GM19397 (cell line): ENCODE results near the gene PSMG3.
"Not testable (repeated sequence)": the region's sequence is repeated elsewhere in the genome, so short reads cannot be mapped to it uniquely, and the experiment has no call there.

Experiments used
- ATAC-seq: cut with Tn5 transposase; IDR thresholded peaks from one replicate; pipeline ENCODE4 v1.9.1; 2021; ENCODE audit warnings: mild to moderate bottlenecking, moderate library complexity; ENCODE audit not compliant: unreplicated experiment

The PSMG3 gene

GRCh38 chr7:1597066-1597760 is 27.4 kb upstream of the PSMG3 start:
- no peak for ATAC-seq

- no peak for ATAC-seq
Measured at GRCh38 chr7:1596181-1597043, 26.6 kb upstream of the PSMG3 start.

GRCh38 chr7:1595636-1596035 is 25.8 kb upstream of the PSMG3 start:
- ATAC-seq: no peak

- no peak for ATAC-seq
Measured at GRCh38 chr7:1595027-1595426, 25.2 kb upstream of the PSMG3 start.

GRCh38 chr7:1593904-1594421 is 24.1 kb upstream of the PSMG3 start:
- no peak for ATAC-seq

- no peak for ATAC-seq
Measured at GRCh38 chr7:1593091-1593866, 23.4 kb upstream of the PSMG3 start.

- no peak for ATAC-seq
Measured at GRCh38 chr7:1592299-1592871, 22.6 kb upstream of the PSMG3 start.

GRCh38 chr7:1591876-1592275 is 22.0 kb upstream of the PSMG3 start:
- no peak for ATAC-seq

- no peak for ATAC-seq
Measured at GRCh38 chr7:1591396-1591795, 21.6 kb upstream of the PSMG3 start.

GRCh38 chr7:1590887-1591286 is 21.1 kb upstream of the PSMG3 start:
- no peak for ATAC-seq

GRCh38 chr7:1590476-1590875 is 20.6 kb upstream of the PSMG3 start:
- no peak for ATAC-seq

GRCh38 chr7:1588978-1589377 is 19.1 kb upstream of the PSMG3 start:
- ATAC-seq: no peak

- no peak for ATAC-seq
Measured at GRCh38 chr7:1587738-1588137, 17.9 kb upstream of the PSMG3 start.

- ATAC-seq: no peak
Measured at GRCh38 chr7:1586827-1587705, 17.2 kb upstream of the PSMG3 start.

GRCh38 chr7:1586126-1586826 is 16.4 kb upstream of the PSMG3 start:
- ATAC-seq: no peak

- ATAC-seq: no peak
Measured at GRCh38 chr7:1585142-1585981, 15.5 kb upstream of the PSMG3 start.

GRCh38 chr7:1584700-1585099 is 14.9 kb upstream of the PSMG3 start:
- no peak for ATAC-seq

GRCh38 chr7:1583241-1583930 is 13.6 kb upstream of the PSMG3 start:
- ATAC-seq: not testable (repeated sequence)
